Neural progenitor cell (in vitro differentiated cells): ENCODE results near the gene RBP4. TPM values are rescaled to one million over a fixed set of nuclear protein-coding genes. Genes with fewer than 3 reads are reported as not detected.
A peak's percentile ranks its signal among the peaks of the same experiment; 100 is the strongest.

Experiments
- DNase-seq: peaks from one replicate; pipeline ENCODE4 v3.0.0-alpha.2; 2016; ENCODE audit warnings: low spot score
- H2AFZ ChIP-seq: fragments of 200-600 bp; sonication (generic); replicated peaks from 2 replicates; pipeline ENCODE4 v1.6.1; 2016; ENCODE audit warnings: antibody characterized with exemption
- H3F3A ChIP-seq: fragments of 200-600 bp; sonication (generic); 2 replicates; pipeline ENCODE4 v1.6.1; 2016; ENCODE audit warnings: antibody characterized with exemption, low read depth
- H3K27ac ChIP-seq: fragments of 200-600 bp; sonication (generic); 2 replicates; pipeline ENCODE4 v1.5.1; 2016; ENCODE audit warnings: mild to moderate bottlenecking
- H3K27me3 ChIP-seq: fragments of 200-600 bp; sonication (generic); 2 replicates; pipeline ENCODE4 v1.6.1; 2016; ENCODE audit warnings: mild to moderate bottlenecking, moderate library complexity
- H3K36me3 ChIP-seq: fragments of 200-600 bp; sonication (generic); 2 replicates; pipeline ENCODE4 v1.5.1; 2016
- H3K4me1 ChIP-seq: fragments of 200-600 bp; sonication (generic); 2 replicates; pipeline ENCODE4 v1.6.1; 2016; ENCODE audit warnings: mixed run types
- H3K4me2 ChIP-seq: fragments of 200-600 bp; sonication (generic); 2 replicates; pipeline ENCODE4 v1.6.1; 2016
- H3K4me3 ChIP-seq: fragments of 200-600 bp; sonication (generic); 2 replicates; pipeline ENCODE4 v1.5.1; 2016
- H3K79me2 ChIP-seq: fragments of 200-600 bp; sonication (generic); 2 replicates; pipeline ENCODE4 v1.6.1; 2016; ENCODE audit warnings: low read depth
- H3K9ac ChIP-seq: fragments of 200-600 bp; sonication (generic); 2 replicates; pipeline ENCODE4 v1.6.1; 2016
- H3K9me3 ChIP-seq: fragments of 200-600 bp; sonication (generic); 2 replicates; pipeline ENCODE4 v1.5.1; 2016; ENCODE audit warnings: low read depth
- H4K20me1 ChIP-seq: fragments of 200-600 bp; sonication (generic); 2 replicates; pipeline ENCODE4 v1.6.1; 2016; ENCODE audit warnings: low read depth
- H3K27ac Mint-ChIP-seq: 3 replicates; pipeline ENCODE4 v1.8.0; 2021; ENCODE audit warnings: mixed read lengths
- H3K27me3 Mint-ChIP-seq: 2 replicates; pipeline ENCODE4 v1.8.0; 2022; ENCODE audit warnings: low read depth, mild to moderate bottlenecking, inconsistent platforms, moderate library complexity, mixed read lengths; ENCODE audit not compliant: insufficient read depth
- H3K36me3 Mint-ChIP-seq: 3 replicates; pipeline ENCODE4 v1.8.0; 2021; ENCODE audit warnings: mixed read lengths
- H3K4me1 Mint-ChIP-seq: 3 replicates; pipeline ENCODE4 v1.8.0; 2021; ENCODE audit warnings: mixed read lengths
- H3K4me3 Mint-ChIP-seq: 3 replicates; pipeline ENCODE4 v1.8.0; 2021; ENCODE audit warnings: mild to moderate bottlenecking, moderate library complexity, mixed read lengths
- H3K9me3 Mint-ChIP-seq: 3 replicates; pipeline ENCODE4 v1.8.0; 2020; ENCODE audit warnings: mixed read lengths
- CTCF ChIP-seq: fragments of 200-600 bp; sonication (generic); IDR thresholded peaks from 2 replicates; pipeline ENCODE4 v1.5.1; 2017; ENCODE audit warnings: antibody characterized with exemption, mild to moderate bottlenecking
- EZH2 ChIP-seq: fragments of 200-600 bp; sonication (generic); IDR thresholded peaks from 2 replicates; pipeline ENCODE4 v1.6.1; 2017; ENCODE audit warnings: antibody characterized with exemption, mild to moderate bottlenecking, moderate library complexity
- EZH2phosphoT487 ChIP-seq: fragments of 200-600 bp; sonication (generic); IDR thresholded peaks from 2 replicates; pipeline ENCODE4 v1.6.1; 2017; ENCODE audit warnings: antibody characterized with exemption
- total RNA-seq: library from RNA; depleted of rRNA; stranded (reverse); fragments of >200 nt; gene quantifications from 2 replicates; pipeline ENCODE4 v1.2.3, GENCODE V29; 2015; ENCODE audit warnings: low replicate concordance

RBP4 gene
- total RNA-seq, 1 donor from 2014 or later = 0.28 TPM

GRCh38 chr10:93572606-93573005 lies 28.4 kb downstream of the RBP4 start:
- Mint-ChIP-seq H3K9me3 (no peaks in the 10 kb centered on the region), H3K4me1 (peaks cover 3% of the 10 kb centered on the region), H3K27me3 (peaks cover 48% of the 10 kb centered on the region), H3K4me3 (no peak overlapping the region), H3K36me3 (no peaks in the 10 kb centered on the region), H3K27ac (no peak overlapping the region)
- Histone ChIP-seq H3K27ac (no peak overlapping the region), H3K36me3 (no peaks in the 10 kb centered on the region), H3K79me2 (no peaks in the 10 kb centered on the region), H2AFZ (no peak overlapping the region), H3K27me3 (peaks cover 74% of the 10 kb centered on the region), H3K4me1 (no peaks in the 10 kb centered on the region), H3K9me3 (no peaks in the 10 kb centered on the region), H3K9ac (no peak overlapping the region), H3F3A (no peaks in the 10 kb centered on the region), H4K20me1 (no peaks in the 10 kb centered on the region), H3K4me2 (no peak overlapping the region), H3K4me3 (no peak overlapping the region)
- no peak for DNase-seq
- TF ChIP-seq EZH2phosphoT487 (no peak), EZH2 (no peak), CTCF (no peak)

DNA sequence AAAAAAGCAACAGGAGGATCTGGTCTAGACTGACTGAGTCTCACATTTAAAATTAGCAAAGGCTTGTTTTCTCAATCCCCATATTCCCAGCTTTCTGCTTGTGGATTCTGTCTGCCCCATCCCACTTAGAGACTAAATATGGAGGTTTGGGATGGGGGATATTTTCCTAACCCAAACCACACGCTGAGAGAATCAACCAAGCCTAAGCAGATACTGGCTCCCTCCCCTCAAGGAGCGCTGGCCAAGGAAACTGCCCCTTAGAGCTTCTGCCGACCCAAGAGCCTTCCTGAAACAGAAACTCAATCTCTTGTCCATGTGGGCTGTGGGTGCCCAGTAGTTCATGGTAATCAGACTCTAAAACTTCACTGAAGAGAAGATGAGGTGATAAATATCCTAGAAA lies 30.7 kb downstream of the RBP4 start:
- TF ChIP-seq EZH2phosphoT487 (no peak), CTCF (no peak), EZH2 (no peak)
- H3K4me1 Mint-ChIP-seq = peaks cover 18% of the 10 kb centered on the region
- H3K9me3 Mint-ChIP-seq = no peaks in the 10 kb centered on the region
- H4K20me1 ChIP-seq = peaks cover 11% of the 10 kb centered on the region
- H3K27me3 ChIP-seq = peaks cover 97% of the 10 kb centered on the region
- H3K27me3 Mint-ChIP-seq = peaks cover 57% of the 10 kb centered on the region
- H3K27ac ChIP-seq = no peak overlapping the region
- no peak overlapping the region for H3K4me3 Mint-ChIP-seq
- H3K9me3 ChIP-seq = no peaks in the 10 kb centered on the region
- no peak overlapping the region for H3K9ac ChIP-seq
- H3K4me1 ChIP-seq = peaks cover 20% of the 10 kb centered on the region
- no peaks in the 10 kb centered on the region for H3K36me3 Mint-ChIP-seq
- DNase-seq = no peak
- no peak overlapping the region for H3K27ac Mint-ChIP-seq
- no peak overlapping the region for H3K4me2 ChIP-seq
- no peaks in the 10 kb centered on the region for H3K36me3 ChIP-seq
- H2AFZ ChIP-seq = no peak overlapping the region
- no peaks in the 10 kb centered on the region for H3K79me2 ChIP-seq
- H3K4me3 ChIP-seq = no peak overlapping the region
- H3F3A ChIP-seq = peaks cover 17% of the 10 kb centered on the region

DNA sequence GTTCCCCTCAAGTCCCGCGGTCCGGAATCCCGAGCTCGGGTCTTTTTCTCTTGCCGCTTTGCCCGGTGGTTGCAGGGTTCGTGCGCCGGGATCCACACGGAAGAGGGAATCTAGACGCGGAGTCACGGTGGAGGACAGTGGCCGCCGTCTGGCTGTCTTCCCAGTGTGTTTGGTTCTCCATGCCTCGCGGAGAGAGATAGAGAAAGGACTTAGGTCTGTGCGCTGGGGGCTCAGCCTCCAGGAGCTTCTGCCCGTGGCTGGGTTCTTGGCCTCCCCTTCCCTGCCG lies 33.0 kb downstream of the RBP4 start:
- H3K27me3 ChIP-seq = peaks cover 89% of the 10 kb centered on the region
- H3K9me3 Mint-ChIP-seq = no peaks in the 10 kb centered on the region

More for the DNA sequence above, 33.0 kb downstream of the RBP4 start:
- Histone ChIP-seq H3K27ac (no peak overlapping the region), H3F3A (peaks cover 17% of the 10 kb centered on the region), H3K36me3 (no peaks in the 10 kb centered on the region), H3K79me2 (no peaks in the 10 kb centered on the region), H3K9ac (no peak overlapping the region), H3K4me2 (peak overlapping the region; percentile 87), H3K9me3 (no peaks in the 10 kb centered on the region), H3K4me1 (peaks cover 20% of the 10 kb centered on the region), H4K20me1 (peaks cover 11% of the 10 kb centered on the region), H2AFZ (no peak overlapping the region), H3K4me3 (peak overlapping the region; percentile 17)
- Mint-ChIP-seq H3K27ac (no peak overlapping the region), H3K4me1 (peaks cover 20% of the 10 kb centered on the region), H3K27me3 (peaks cover 63% of the 10 kb centered on the region), H3K36me3 (no peaks in the 10 kb centered on the region), H3K4me3 (peak overlapping the region; percentile 83)
- DNase-seq = peak; percentile 16
- TF ChIP-seq CTCF (no peak), EZH2 (peak; percentile 21), EZH2phosphoT487 (no peak)
